Vagina (tissue), 2 donors: ENCODE data around the gene NPPA. TPM values are rescaled to one million over a fixed set of nuclear protein-coding genes. Genes with fewer than 3 reads are reported as not detected.

Experiments
- DNase-seq, 2 donors: peaks; one replicate each; pipeline ENCODE4 v3.0.0-alpha.2; 2017; ENCODE audit errors: extremely low spot score in 2 of 2
- H3K27ac ChIP-seq: fragments of 200-600 bp; sonication (generic); one replicate; pipeline ENCODE4 v1.5.1; 2019
- H3K27me3 ChIP-seq: fragments of 200-600 bp; sonication (generic); one replicate; pipeline ENCODE4 v1.5.1; 2019
- H3K36me3 ChIP-seq, 2 donors: fragments of 200-600 bp; sonication (generic); one replicate each; pipeline ENCODE4 v1.5.1; 2017 to 2019
- H3K4me1 ChIP-seq: fragments of 200-600 bp; sonication (generic); one replicate; pipeline ENCODE4 v1.5.1; 2019
- H3K4me3 ChIP-seq, 2 donors: fragments of 200-600 bp; sonication (generic); 1 replicate in 1 of 2; 2 replicates in 1 of 2; pipeline ENCODE4 v1.5.1; 2016 to 2019
- H3K9me3 ChIP-seq: fragments of 200-600 bp; sonication (generic); one replicate; pipeline ENCODE4 v1.5.1; 2019
- POLR2A ChIP-seq, 2 donors: fragments of 450-650 bp; IDR thresholded peaks; one replicate each; pipeline ENCODE4 v1.6.1; 2017; ENCODE audit warnings: antibody characterized with exemption in 2 of 2, mild to moderate bottlenecking in 2 of 2, moderate library complexity in 2 of 2
- POLR2AphosphoS5 ChIP-seq, 2 donors: sonication (generic); formaldehyde crosslinking; IDR thresholded peaks; one replicate each; pipeline ENCODE4 v1.9.0; 2017; ENCODE audit warnings: antibody characterized with exemption in 2 of 2, mild to moderate bottlenecking in 2 of 2, low read depth in 1 of 2; ENCODE audit not compliant: insufficient read depth in 1 of 2
- intact Hi-C: fragments of 100-400 bp; cut with DNase I; formaldehyde crosslinking; loops from one replicate; pipeline ENCODE4 v1.15.1; 2023
- total RNA-seq: library from RNA; depleted of rRNA; stranded (reverse); fragments of >200 nt; gene quantifications from one replicate; pipeline ENCODE4 v1.2.3, GENCODE V29; 2016
- TF ChIP-seq, protein P1 (sequence below), 3 experiments: fragments of 450-650 bp in 2 of 3; fragments of 200-600 bp in 1 of 3; sonication (generic) in 1 of 3; IDR thresholded peaks; one replicate each; pipeline ENCODE4 v1.5.1; 2017 to 2019; ENCODE audit warnings: antibody characterized with exemption in 3 of 3, mild to moderate bottlenecking in 2 of 3, moderate library complexity in 2 of 3

The NPPA gene
- total RNA-seq, 1 donor from 2014 or later, result not detected

DNA sequence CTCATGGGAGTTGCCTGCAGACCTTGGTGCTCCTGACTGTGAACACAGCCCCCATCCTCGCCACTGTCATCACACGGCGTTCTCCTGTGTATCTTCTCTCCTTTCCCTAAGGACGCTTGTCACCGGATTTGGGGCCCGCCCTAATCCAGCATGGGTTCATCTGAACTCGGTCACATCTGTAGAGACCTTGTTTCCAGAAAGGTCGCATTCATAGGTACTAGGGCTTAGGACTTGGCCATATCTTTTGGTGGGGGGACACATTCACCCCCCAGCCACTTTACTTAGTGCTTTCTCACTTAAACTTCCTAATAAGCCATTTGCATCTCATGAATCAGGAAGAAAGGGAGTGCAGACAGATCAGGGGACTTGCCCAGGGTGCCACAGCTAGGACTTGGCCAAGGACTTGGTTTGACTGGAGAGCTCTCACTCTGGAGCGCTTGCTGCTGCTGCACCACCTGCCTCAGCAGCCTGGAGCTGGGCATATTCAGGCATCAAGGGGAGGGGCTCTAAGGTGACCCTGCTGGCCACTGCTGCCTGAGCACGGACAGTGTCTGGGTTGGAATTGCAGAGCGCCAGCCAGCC lies 9.7 kb downstream of the NPPA start:
- no peak overlapping the region for H3K27ac ChIP-seq
- H3K27me3 ChIP-seq, result no peaks in the 10 kb centered on the region
- H3K36me3 ChIP-seq, result peaks cover 0 to 87% of the 10 kb centered on the region in 2 donors
- DNase-seq, result no peak
- H3K4me3 ChIP-seq, result no peak overlapping the region
- H3K9me3 ChIP-seq, result no peaks in the 10 kb centered on the region
- no peak for TF ChIP-seq POLR2A (IDR thresholded peaks at IDR 0.05)
- no peak for TF ChIP-seq POLR2AphosphoS5 (IDR thresholded peaks at IDR 0.05; ENCODE audit: insufficient read depth in 1 of 2, low read depth in 1 of 2)
- no peaks in the 10 kb centered on the region for H3K4me1 ChIP-seq
- intact Hi-C loops, result no loop called here

DNA sequence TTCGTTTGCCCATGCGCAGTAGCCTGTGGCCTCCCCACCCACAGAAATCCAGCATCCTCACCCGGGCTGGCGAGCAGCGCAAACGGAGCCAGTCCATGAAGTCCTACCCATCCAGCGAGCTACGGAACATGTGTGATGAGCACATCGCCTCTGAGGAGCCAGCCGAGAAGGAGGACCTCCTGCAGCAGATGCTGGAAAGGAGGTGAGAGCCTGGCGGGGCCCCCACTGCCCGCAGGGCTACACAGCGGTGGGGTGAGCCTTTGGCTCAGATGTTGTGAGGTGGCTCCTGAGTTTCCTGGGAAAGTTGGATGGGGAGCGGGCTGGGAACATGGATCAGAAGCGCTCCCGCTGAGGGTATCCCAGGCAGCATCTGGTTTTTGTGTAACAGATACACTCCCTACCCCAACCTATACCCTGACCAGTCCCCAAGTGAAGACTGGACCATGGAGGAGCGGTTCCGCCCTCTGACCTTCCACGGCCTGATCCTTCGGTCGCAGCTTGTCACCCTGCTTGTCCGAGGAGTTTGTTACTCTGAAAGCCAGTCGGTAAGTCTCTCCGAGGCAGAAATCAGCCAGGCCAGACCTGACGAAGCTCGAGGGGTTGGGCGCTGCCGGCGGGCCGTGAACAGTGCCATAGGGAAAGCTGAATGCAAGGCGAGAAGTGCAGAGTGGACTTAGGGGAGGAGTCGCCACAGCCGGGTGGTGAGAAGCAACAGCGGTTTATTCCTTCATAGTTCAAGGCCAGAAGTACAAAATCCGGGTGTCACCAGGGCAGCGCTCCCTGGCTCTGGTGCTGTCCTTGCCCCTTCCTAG lies 10.4 kb downstream of the NPPA start:
- intact Hi-C loops, result no loop called here
- Histone ChIP-seq H3K4me1 (no peaks in the 10 kb centered on the region), H3K9me3 (no peaks in the 10 kb centered on the region), H3K27ac (no peak overlapping the region), H3K27me3 (no peaks in the 10 kb centered on the region), H3K4me3 (no peak overlapping the region), H3K36me3 (peaks cover 0 to 92% of the 10 kb centered on the region in 2 donors)
- TF ChIP-seq, protein P1, sequence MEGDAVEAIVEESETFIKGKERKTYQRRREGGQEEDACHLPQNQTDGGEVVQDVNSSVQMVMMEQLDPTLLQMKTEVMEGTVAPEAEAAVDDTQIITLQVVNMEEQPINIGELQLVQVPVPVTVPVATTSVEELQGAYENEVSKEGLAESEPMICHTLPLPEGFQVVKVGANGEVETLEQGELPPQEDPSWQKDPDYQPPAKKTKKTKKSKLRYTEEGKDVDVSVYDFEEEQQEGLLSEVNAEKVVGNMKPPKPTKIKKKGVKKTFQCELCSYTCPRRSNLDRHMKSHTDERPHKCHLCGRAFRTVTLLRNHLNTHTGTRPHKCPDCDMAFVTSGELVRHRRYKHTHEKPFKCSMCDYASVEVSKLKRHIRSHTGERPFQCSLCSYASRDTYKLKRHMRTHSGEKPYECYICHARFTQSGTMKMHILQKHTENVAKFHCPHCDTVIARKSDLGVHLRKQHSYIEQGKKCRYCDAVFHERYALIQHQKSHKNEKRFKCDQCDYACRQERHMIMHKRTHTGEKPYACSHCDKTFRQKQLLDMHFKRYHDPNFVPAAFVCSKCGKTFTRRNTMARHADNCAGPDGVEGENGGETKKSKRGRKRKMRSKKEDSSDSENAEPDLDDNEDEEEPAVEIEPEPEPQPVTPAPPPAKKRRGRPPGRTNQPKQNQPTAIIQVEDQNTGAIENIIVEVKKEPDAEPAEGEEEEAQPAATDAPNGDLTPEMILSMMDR (IDR thresholded peaks at IDR 0.05), result no peak
- TF ChIP-seq POLR2AphosphoS5 (IDR thresholded peaks at IDR 0.05; ENCODE audit: insufficient read depth in 1 of 2, low read depth in 1 of 2) (no peak), POLR2A (IDR thresholded peaks at IDR 0.05) (no peak)
- DNase-seq, result no peak

DNA sequence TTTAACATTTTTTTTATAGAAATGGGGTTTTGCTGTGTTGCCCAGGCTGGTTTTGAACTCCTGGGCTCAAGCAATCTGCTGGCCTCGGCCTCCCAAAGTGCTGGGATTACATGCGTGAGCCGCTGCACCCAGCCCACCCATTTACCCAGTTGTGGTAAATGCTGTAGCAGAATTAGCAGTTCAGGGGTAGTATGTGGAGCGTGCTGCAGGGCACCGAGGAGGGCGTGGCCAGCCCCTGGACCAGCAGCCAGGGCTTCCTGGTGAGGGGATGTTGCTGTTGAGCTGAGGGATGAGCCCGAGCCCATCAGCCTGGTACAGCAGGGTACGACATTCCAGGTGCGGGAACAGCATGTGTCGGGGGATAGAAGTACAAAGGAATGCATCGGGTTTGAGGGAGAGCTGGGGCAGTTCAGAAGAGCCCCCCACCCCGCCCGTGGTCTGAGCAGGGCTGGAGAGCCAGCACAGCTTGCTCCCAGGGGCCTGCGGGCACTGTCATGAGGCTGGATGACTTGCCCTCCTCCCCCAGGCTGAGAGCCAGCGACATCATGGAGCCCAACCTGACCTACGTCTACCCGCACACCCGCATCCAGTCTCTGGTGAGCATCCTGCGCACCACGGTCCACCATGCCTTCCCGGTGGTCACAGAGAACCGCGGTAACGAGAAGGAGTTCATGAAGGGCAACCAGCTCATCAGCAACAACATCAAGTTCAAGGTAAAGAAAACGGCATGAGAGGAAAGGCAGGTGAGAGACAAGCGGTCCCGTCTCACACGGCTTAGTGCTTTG lies 11.9 kb downstream of the NPPA start:
- no peak for DNase-seq
- intact Hi-C loops, result no loop called here
- Histone ChIP-seq H3K4me1 (no peaks in the 10 kb centered on the region), H3K27ac (no peak overlapping the region), H3K27me3 (no peaks in the 10 kb centered on the region), H3K4me3 (no peak overlapping the region), H3K9me3 (no peaks in the 10 kb centered on the region), H3K36me3 (peaks cover 0 to 88% of the 10 kb centered on the region in 2 donors)
- TF ChIP-seq POLR2AphosphoS5 (IDR thresholded peaks at IDR 0.05; ENCODE audit: insufficient read depth in 1 of 2, low read depth in 1 of 2) (no peak), POLR2A (IDR thresholded peaks at IDR 0.05) (no peak)
- TF ChIP-seq, protein P1 (IDR thresholded peaks at IDR 0.05), result no peak

DNA sequence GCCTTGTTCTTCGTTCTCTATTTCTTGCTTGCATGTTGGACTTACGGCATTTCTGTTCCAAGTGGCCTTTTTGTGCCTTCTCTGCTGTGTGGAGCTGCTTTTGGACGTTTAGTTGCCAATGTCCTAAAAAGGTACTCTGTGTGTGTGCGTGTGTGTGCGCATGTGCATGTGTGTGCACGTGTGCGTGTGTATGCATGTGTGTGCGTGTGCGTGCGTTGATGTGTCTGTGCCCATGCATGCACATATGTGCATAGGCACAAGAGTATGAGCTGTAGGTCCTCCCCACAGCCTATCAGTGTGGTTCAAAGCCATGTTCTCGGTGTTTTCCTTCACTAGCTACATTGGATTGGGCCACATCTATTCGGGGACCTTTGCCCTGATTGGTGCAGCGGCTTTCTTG lies 13.7 kb downstream of the NPPA start:
- DNase-seq, result no peak
- TF ChIP-seq POLR2A (IDR thresholded peaks at IDR 0.05) (no peak), POLR2AphosphoS5 (IDR thresholded peaks at IDR 0.05; ENCODE audit: insufficient read depth in 1 of 2, low read depth in 1 of 2) (no peak)
- TF ChIP-seq, protein P1 (IDR thresholded peaks at IDR 0.05), result no peak
- Histone ChIP-seq H3K9me3 (no peaks in the 10 kb centered on the region), H3K4me3 (no peak overlapping the region), H3K36me3 (peaks cover 0 to 90% of the 10 kb centered on the region in 2 donors), H3K27me3 (no peaks in the 10 kb centered on the region), H3K4me1 (no peaks in the 10 kb centered on the region), H3K27ac (no peak overlapping the region)
- intact Hi-C loops, result no loop called here

DNA sequence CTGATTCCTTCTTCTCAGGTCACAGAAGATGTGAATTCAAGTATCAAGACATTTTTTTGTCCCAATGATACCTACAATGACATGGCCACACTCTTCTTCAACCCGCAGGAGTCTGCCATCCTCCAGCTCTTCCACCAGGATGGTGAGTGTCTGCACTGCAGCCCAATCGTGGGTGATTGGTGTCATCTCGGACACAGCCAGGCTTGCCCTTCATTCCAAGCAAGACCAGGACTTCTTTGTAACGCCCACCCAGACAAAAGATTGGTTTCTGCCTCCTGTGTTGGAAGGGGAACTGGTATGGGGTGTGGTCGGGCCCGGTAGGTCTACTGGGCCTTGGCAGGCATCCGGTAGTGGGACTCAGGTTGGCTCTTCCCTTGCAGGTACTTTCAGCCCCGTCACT lies 14.1 kb downstream of the NPPA start:
- no peaks in the 10 kb centered on the region for H3K9me3 ChIP-seq
- DNase-seq, result no peak
- H3K27me3 ChIP-seq, result no peaks in the 10 kb centered on the region
- H3K27ac ChIP-seq, result no peak overlapping the region
- no peak overlapping the region for H3K4me3 ChIP-seq
- H3K36me3 ChIP-seq, result peaks cover 0 to 94% of the 10 kb centered on the region in 2 donors
- H3K4me1 ChIP-seq, result no peaks in the 10 kb centered on the region
- intact Hi-C loops, result no loop called here
- TF ChIP-seq, protein P1 (IDR thresholded peaks at IDR 0.05), result no peak
- TF ChIP-seq POLR2AphosphoS5 (IDR thresholded peaks at IDR 0.05; ENCODE audit: insufficient read depth in 1 of 2, low read depth in 1 of 2) (no peak), POLR2A (IDR thresholded peaks at IDR 0.05) (no peak)
